HG03520 (cell line): ENCODE results near the gene CFC1B.
"Not testable (repeated sequence)": the region's sequence is repeated elsewhere in the genome, so short reads cannot be mapped to it uniquely, and the experiment has no call there.

Experiments used
- ATAC-seq: cut with Tn5 transposase; IDR thresholded peaks from one replicate; pipeline ENCODE4 v1.9.1; 2021; ENCODE audit warnings: mild to moderate bottlenecking, moderate library complexity; ENCODE audit not compliant: unreplicated experiment

CFC1B gene

DNA sequence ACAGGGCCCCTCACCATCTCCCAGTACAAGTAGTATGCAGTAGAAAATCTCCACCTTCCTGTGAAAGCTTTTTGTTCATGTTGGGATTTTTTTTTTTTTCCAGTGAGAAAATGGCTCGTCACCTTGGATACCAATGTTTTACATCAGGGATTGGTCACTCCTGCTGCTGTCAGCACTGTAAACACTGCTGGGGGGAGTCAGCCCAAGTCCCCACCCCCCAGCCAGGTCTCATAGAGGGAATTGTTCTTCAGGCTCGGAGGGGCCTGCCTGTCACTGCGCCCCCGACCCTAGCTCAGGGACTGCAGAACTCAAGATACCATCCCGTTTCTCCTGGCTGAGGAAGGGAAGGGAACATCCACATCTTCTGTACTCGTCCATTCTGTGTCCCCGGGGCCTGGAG lies at the start of gene CFC1B:
Gene CFC1B, plus strand, starts transcription at position 231 of the 400 bp plus-strand sequence. CDS start 263 bp downstream, outside the sequence.
- ATAC-seq: not testable (repeated sequence)

- not testable (repeated sequence) for ATAC-seq
Observed at GRCh38 chr2:130491073-130491472, 29.9 kb upstream of the CFC1B start.

DNA sequence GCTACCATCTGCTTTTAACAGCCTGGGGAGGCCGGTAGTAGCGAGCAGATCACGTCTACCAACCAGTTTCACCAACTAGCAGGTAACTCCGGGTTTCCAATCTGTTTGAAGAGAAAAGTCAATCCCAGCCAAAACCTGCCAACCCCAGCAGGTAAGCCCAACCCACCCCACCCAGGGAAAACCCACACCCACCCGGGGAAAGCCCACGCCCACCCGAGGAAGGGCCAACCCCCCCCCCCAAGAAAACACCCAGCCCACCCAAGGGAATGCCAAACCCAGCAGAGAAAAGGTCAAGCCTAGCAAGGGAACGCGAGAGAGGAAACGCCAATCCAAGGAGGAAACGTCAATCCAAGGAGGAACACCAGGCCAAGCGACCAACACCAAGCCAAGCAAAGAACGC lies 11.8 kb upstream of the CFC1B start, which contains the start of gene POTEI:
Gene POTEI, minus strand, starts transcription at position 101 of the 400 bp plus-strand sequence. Its CDS starts 93 bp downstream, at position 8.
- not testable (repeated sequence) for ATAC-seq

GRCh38 chr2:130510807-130511746 lies 9.9 kb upstream of the CFC1B start:
- ATAC-seq: not testable (repeated sequence)

DNA sequence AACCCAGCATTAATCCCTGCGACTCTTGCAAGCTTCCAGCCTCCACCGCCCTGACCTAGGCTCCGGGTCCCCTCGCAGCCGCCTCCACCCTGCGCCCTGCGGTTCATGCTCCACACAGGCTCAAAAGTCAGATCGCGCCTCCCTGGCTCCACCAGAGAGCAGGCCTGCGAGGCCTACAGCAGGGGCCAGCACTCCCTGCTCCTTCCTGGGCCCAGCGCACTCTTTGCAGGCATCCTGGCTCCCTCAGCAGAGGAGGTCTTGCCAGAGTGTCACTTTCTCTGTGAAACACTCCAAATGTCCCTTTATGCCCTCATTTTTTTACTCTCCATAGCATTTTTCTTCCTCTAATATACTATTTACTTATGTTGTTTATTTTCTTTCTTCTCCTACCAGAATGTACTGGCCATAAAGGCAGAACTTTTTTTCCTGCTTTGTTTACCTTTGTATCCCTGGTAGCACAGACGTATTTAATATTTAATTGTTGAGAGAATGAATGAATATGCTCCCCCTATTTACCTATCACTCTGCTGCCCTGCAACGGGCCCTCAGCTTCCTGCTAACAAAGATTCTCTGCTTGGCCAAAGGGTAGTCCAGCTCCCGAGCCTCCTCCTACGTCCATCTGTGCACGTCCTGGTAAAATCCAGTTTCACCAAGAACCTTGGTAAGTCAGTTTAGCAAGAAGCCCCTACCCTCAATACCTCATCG lies 9.1 kb upstream of the CFC1B start:
- ATAC-seq: not testable (repeated sequence)

DNA sequence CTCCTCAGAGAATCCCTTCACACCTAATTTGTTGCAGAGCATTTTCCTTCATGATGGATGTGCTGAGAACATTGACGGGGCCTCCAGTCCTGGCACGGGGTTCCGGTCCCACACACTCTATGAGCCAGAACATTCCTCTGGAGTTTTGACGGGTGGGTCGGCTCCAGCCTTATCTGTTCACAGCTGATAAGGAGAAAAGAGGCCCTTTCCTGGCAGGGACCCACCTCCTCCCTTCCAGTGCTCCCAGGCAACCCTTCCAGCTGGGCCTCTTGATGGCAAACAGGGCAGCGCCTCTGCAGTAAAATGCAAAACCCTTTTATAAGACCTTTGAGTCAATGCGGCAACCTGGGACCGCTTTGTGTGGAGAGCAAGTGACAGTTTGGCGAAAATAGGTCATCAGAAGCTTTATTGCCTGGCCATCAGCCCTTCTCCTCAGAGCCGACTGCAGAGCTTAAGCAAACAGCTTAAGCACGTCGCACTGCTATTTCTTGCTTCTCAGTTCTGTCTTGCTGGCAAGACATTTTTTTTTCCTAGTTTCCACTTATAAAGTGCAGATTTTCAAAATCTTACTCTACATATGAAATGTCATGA lies 2.4 kb upstream of the CFC1B start:
- not testable (repeated sequence) for ATAC-seq

DNA sequence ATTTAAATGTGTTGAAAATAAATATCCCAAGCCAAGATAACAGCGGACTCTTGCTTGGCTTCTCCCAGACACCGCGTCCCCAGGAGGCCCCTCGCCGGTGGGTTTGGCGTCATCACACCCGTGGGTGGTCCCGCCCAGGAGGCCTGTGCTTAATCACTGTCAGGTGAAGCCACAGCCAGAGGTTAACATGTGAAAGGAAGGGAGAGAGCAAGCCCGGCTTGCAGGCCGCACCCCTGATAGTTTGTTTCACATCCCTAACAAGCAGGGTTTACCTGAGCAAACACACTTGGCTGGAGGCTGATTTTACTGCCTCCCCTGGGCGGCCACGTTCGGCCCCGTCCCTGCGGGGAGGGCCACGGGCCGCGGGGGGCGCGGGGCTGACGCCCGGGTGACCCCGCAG lies 1.4 kb downstream of the CFC1B start:
- not testable (repeated sequence) for ATAC-seq

DNA sequence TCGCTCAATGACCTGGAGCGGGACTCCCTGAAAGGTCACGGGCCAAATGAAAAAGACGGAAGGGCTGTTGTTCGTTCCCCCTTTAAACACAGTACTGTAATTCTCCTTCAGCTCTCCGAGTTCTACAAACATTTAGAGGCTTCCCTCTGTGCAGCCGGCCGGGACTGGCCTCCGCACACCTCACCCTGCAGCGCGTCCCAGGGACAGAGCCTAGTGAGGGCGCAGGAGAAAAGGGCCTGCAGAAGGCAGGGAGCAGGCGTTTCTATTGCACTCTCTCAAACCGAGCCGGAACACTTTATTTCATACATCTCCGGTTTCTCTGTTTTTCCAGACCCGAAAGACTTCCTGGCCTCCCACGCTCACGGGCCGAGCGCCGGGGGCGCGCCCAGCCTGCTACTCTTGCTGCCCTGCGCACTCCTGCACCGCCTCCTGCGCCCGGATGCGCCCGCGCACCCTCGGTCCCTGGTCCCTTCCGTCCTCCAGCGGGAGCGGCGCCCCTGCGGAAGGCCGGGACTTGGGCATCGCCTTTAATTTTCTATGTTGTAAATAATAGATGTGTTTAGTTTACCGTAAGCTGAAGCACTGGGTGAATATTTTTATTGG lies 6.4 kb downstream of the CFC1B start:
- ATAC-seq: not testable (repeated sequence)

- ATAC-seq: not testable (repeated sequence)
Observed at GRCh38 chr2:130529545-130529944, 8.5 kb downstream of the CFC1B start.

GRCh38 chr2:130530212-130530611 lies 9.2 kb downstream of the CFC1B start:
- not testable (repeated sequence) for ATAC-seq

DNA sequence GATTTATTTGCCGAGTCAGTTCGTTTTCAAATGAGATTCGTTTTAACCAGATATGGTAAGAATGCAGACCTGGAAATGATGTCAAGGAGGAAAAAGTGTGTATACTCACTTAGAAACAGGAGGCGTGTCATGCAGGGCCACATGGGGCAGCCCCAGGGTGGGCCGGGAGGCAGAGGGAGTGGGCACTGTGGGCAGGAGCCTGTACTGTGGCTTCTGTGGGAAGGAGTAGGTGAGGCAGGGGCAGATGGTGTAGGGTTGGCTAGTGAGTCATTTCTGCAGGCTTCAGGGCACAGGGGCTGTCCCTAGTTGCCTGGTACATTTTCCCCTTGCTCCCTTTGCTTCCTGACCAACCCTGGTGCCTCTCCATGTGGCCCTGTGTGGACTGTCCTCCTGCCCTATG lies 10.2 kb downstream of the CFC1B start:
- ATAC-seq: peak; percentile 47

DNA sequence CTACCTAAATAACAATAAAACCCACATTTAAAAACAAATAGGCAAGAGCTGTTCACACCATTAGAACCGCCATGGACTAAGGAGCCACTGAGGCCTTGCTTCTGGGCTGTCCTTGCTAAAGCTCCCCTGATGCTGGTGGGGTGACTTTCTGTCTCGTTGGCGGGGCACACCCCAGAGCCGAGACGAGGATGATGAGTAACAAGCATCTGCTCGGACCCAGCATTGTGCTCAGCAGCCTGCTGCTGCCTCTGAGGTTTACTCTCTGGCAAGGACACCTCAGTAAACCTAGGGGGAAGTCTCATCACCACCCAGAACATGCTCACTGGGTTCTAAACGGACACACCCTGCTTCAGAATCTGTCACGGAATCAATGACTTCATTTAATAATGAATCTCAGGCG lies 10.7 kb downstream of the CFC1B start:
- not testable (repeated sequence) for ATAC-seq

- not testable (repeated sequence) for ATAC-seq
Observed at GRCh38 chr2:130536654-130537053, 15.6 kb downstream of the CFC1B start.

DNA sequence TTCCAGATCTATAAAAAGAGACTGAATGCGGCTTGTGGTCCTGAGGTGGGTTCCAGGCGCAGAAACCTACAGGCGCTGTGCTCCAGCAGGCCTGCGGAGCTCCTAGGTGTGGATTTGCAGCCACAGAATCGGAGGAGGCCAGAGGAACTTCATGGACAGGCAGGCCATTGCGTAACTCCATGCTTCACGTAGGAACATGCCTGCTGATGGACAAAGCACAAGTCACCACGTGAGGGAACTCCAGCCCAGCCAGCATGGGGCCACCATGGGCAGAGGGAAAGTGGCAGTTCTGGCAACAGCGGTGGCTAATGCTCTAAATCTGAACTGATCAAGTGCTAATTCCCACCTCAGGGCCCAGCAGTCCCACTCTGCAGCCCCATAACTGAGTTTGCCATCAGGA lies 17.2 kb downstream of the CFC1B start:
- ATAC-seq: not testable (repeated sequence)

GRCh38 chr2:130542789-130543188 lies 21.8 kb downstream of the CFC1B start:
- not testable (repeated sequence) for ATAC-seq

GRCh38 chr2:130543785-130544528 lies 22.9 kb downstream of the CFC1B start:
- not testable (repeated sequence) for ATAC-seq

DNA sequence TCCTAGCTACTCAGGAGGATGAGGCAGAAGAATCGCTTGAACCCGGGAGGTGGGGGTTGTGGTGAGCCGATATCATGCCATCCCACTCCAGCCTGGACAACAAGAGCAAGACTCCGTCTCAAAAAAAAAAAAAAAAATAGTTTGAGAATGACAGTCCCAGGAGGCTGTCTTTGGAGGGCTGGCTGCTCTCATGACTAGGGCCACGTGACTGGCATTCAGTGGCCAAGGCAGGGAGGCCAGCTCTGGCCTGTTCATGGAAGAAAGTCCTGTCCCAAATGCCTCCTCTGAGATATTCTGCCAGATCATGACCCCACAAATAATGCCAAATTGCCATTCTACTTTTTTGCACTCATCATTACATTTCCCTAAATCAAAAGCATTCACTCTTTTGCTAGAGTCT lies 24.0 kb downstream of the CFC1B start:
- not testable (repeated sequence) for ATAC-seq

DNA sequence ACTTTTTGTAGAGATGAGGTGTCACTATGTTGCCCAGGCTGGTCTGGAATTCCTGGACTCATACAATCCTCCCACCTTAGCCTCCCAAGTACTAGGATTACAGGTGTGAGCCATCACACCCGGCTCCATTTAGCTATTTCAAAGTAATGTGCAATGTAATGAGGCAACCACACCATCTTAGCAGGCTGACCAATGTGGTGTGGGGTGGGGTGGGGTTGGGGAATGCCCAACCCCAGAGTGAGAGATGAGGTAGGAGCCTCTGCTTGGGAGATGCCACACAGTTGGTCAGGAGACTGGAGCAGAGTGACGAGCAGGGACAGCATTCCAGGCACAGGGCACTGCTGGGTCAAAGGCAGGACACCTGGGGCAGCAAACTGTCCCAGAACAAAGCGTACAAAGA lies 27.4 kb downstream of the CFC1B start:
- not testable (repeated sequence) for ATAC-seq

- not testable (repeated sequence) for ATAC-seq
Observed at GRCh38 chr2:130549475-130549874, 28.5 kb downstream of the CFC1B start.

GRCh38 chr2:130554178-130554577 lies 33.2 kb downstream of the CFC1B start:
- not testable (repeated sequence) for ATAC-seq
